Right atrium auricular region (tissue), 2 donors: ENCODE results near the gene ALLC. TPM values are rescaled to one million over a fixed set of nuclear protein-coding genes. Genes with fewer than 3 reads are reported as not detected.

ENCODE experiments used
- DNase-seq: peaks from one replicate; pipeline ENCODE4 v3.0.0-alpha.2; 2019; ENCODE audit warnings: low spot score
- H3K27ac ChIP-seq, 2 donors: fragments of 200-600 bp; sonication (generic); 1 replicate in 1 of 2; 2 replicates in 1 of 2; pipeline ENCODE4 v1.5.1; 2016 to 2019
- H3K27me3 ChIP-seq, 2 donors: fragments of 200-600 bp; sonication (generic); one replicate each; pipeline versions ENCODE4 v1.5.1 to v1.6.0; 2017 to 2019
- H3K36me3 ChIP-seq: fragments of 200-600 bp; sonication (generic); one replicate; pipeline ENCODE4 v1.5.1; 2016
- H3K4me1 ChIP-seq, 2 donors: fragments of 200-600 bp; sonication (generic); one replicate each; pipeline versions ENCODE4 v1.5.1 to v1.6.0; 2017 to 2019
- H3K4me3 ChIP-seq, 2 donors: fragments of 200-600 bp; sonication (generic); 1 replicate in 1 of 2; 2 replicates in 1 of 2; pipeline ENCODE4 v1.5.1; 2017 to 2019; ENCODE audit warnings: mild to moderate bottlenecking in 1 of 2, moderate library complexity in 1 of 2
- H3K9me3 ChIP-seq, 2 donors: fragments of 200-600 bp; sonication (generic); one replicate each; pipeline ENCODE4 v1.5.1; 2019
- CTCF ChIP-seq, 2 donors: fragments of 200-600 bp; sonication (generic); IDR thresholded peaks; one replicate each; pipeline ENCODE4 v1.5.1; 2019; ENCODE audit warnings: antibody characterized with exemption in 2 of 2
- total RNA-seq, 2 donors: library from RNA; depleted of rRNA; stranded (reverse); fragments of >200 nt; gene quantifications; one replicate each; pipeline ENCODE4 v1.1.0, GENCODE V29; 2016

Gene ALLC
- total RNA-seq, 2 donors from 2014 or later = not detected

GRCh38 chr2:3689998-3690748 is 32.2 kb downstream of the ALLC start:
- no peak for TF ChIP-seq CTCF (IDR thresholded peaks at IDR 0.05)

GRCh38 chr2:3692375-3692774 is 34.4 kb downstream of the ALLC start:
- Histone ChIP-seq H3K4me1 (no peaks in the 10 kb centered on the region), H3K9me3 (peaks cover 0 to 19% of the 10 kb centered on the region in 2 donors), H3K4me3 (no peak overlapping the region), H3K27ac (no peak overlapping the region), H3K27me3 (no peaks in the 10 kb centered on the region), H3K36me3 (no peaks in the 10 kb centered on the region)
- peak in 1 of 2 donors; percentile 33 for TF ChIP-seq CTCF (IDR thresholded peaks at IDR 0.05)
- DNase-seq = no peak

More at GRCh38 chr2:3689998-3690748, 32.2 kb downstream of the ALLC start:
- Histone ChIP-seq H3K4me3 (no peak overlapping the region), H3K9me3 (peaks cover 0 to 19% of the 10 kb centered on the region in 2 donors), H3K27ac (no peak overlapping the region), H3K27me3 (no peaks in the 10 kb centered on the region), H3K36me3 (no peaks in the 10 kb centered on the region), H3K4me1 (no peaks in the 10 kb centered on the region)
- no peak for DNase-seq

- no peak for TF ChIP-seq CTCF (IDR thresholded peaks at IDR 0.05)
- Histone ChIP-seq H3K4me3 (no peak overlapping the region), H3K4me1 (no peaks in the 10 kb centered on the region), H3K9me3 (peaks cover 0 to 4% of the 10 kb centered on the region in 2 donors), H3K27ac (no peak overlapping the region), H3K27me3 (no peaks in the 10 kb centered on the region), H3K36me3 (no peaks in the 10 kb centered on the region)
- no peak for DNase-seq
These were observed 38.5 kb downstream of the ALLC start for GRCh38 chr2:3696545-3696944.

GRCh38 chr2:3701071-3701470 is 43.1 kb downstream of the ALLC start:
- peaks cover 5 to 16% of the 10 kb centered on the region in 2 donors for H3K27me3 ChIP-seq
- H3K4me1 ChIP-seq = peaks cover 0 to 9% of the 10 kb centered on the region in 2 donors
- no peak for TF ChIP-seq CTCF (IDR thresholded peaks at IDR 0.05)

GRCh38 chr2:3703236-3703756 is 45.3 kb downstream of the ALLC start, which contains the start of gene DCDC2C:
DCDC2C (plus strand) TSS chr2:3703575; CDS start chr2:3703752, 177 bp downstream.
- Histone ChIP-seq H3K27me3 (peaks cover 5 to 16% of the 10 kb centered on the region in 2 donors), H3K9me3 (no peaks in the 10 kb centered on the region), H3K4me1 (peaks cover 0 to 9% of the 10 kb centered on the region in 2 donors), H3K36me3 (no peaks in the 10 kb centered on the region), H3K27ac (no peak within 1 kb of the TSS), H3K4me3 (peak within 1 kb of the TSS in 1 of 2 donors; percentile 27)
- no peak for DNase-seq
- TF ChIP-seq CTCF (IDR thresholded peaks at IDR 0.05) = no peak

More at GRCh38 chr2:3701071-3701470, 43.1 kb downstream of the ALLC start:
- no peaks in the 10 kb centered on the region for H3K9me3 ChIP-seq
- DNase-seq = no peak
- no peak overlapping the region for H3K27ac ChIP-seq
- H3K4me3 ChIP-seq = no peak overlapping the region
- no peaks in the 10 kb centered on the region for H3K36me3 ChIP-seq
